ENCODE results near the gene ROPN1.

DNA sequence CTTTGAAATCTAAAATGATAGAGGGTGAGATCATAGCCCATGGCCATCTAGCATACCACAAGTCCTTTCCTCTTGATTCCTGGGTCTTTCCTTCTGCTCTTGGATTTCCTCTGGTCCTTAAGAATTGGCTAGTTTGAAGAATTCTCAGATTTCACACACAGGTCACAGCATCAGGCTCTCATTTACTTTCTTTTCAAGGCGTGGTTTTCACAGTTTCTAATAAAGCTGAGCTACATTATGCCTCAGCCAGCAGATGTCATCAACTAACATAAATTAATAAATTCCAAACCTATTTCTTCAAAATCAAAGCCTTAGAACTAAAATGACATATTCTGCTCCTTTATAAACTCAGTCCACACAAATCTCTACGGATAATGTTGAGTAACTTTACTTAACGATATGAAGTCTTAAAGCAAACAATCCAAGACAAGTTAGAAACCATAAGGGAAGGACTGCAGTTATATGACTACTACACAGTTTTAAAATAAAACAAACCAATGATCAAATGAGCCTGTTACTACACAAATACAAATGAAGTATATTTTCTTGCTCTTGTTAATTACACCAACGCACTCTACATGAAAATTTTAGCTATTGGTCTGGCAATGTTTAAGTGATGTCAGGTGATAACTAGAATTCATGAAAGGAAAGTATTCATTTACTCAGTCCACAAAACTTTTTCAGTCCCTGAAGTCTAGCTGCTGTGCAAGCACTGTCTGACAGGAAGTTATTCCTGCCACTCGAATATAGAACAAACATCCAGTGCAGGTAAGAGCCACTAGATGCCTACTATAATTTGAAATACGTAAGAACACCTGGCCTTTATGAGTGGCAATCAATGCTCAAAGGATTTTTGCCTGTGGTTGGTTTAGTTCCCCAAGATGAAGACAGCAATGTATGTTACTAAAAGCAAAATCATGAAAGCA, 40.1 kb downstream of the ROPN1 start:
- TF ChIP-seq, protein P1, sequence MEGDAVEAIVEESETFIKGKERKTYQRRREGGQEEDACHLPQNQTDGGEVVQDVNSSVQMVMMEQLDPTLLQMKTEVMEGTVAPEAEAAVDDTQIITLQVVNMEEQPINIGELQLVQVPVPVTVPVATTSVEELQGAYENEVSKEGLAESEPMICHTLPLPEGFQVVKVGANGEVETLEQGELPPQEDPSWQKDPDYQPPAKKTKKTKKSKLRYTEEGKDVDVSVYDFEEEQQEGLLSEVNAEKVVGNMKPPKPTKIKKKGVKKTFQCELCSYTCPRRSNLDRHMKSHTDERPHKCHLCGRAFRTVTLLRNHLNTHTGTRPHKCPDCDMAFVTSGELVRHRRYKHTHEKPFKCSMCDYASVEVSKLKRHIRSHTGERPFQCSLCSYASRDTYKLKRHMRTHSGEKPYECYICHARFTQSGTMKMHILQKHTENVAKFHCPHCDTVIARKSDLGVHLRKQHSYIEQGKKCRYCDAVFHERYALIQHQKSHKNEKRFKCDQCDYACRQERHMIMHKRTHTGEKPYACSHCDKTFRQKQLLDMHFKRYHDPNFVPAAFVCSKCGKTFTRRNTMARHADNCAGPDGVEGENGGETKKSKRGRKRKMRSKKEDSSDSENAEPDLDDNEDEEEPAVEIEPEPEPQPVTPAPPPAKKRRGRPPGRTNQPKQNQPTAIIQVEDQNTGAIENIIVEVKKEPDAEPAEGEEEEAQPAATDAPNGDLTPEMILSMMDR (IDR thresholded peaks at IDR 0.05 in 2 of 3, conservative IDR thresholded peaks at IDR 0.05 in 1 of 3; ENCODE audit: borderline replicate concordance in 1 of 3, insufficient read depth in 1 of 3, low read depth in 2 of 3, low read length in 2 of 3), result no peak
- TF ChIP-seq POLR2A (IDR thresholded peaks at IDR 0.05; ENCODE audit: borderline replicate concordance, extremely low read depth, insufficient read depth, insufficient read length) (no peak), EZH2 (IDR thresholded peaks at IDR 0.05) (no peak), RAD21 (IDR thresholded peaks at IDR 0.05; ENCODE audit: low read depth) (no peak), SP1 (IDR thresholded peaks at IDR 0.05; ENCODE audit: low read depth) (no peak), POLR2AphosphoS5 (IDR thresholded peaks at IDR 0.05; ENCODE audit: low read depth, low read length) (no peak), SIN3A (IDR thresholded peaks at IDR 0.05; ENCODE audit: low read depth) (no peak), JUND (IDR thresholded peaks at IDR 0.05) (no peak), SRF (IDR thresholded peaks at IDR 0.05; ENCODE audit: low read depth) (no peak), TCF7L2 (IDR thresholded peaks at IDR 0.05; ENCODE audit: borderline replicate concordance, extremely low read depth, insufficient read depth, insufficient read length) (no peak), CEBPB (IDR thresholded peaks at IDR 0.05; ENCODE audit: low read depth) (no peak), ZFX (IDR thresholded peaks at IDR 0.05) (no peak)
- TF ChIP-seq, protein P2, sequence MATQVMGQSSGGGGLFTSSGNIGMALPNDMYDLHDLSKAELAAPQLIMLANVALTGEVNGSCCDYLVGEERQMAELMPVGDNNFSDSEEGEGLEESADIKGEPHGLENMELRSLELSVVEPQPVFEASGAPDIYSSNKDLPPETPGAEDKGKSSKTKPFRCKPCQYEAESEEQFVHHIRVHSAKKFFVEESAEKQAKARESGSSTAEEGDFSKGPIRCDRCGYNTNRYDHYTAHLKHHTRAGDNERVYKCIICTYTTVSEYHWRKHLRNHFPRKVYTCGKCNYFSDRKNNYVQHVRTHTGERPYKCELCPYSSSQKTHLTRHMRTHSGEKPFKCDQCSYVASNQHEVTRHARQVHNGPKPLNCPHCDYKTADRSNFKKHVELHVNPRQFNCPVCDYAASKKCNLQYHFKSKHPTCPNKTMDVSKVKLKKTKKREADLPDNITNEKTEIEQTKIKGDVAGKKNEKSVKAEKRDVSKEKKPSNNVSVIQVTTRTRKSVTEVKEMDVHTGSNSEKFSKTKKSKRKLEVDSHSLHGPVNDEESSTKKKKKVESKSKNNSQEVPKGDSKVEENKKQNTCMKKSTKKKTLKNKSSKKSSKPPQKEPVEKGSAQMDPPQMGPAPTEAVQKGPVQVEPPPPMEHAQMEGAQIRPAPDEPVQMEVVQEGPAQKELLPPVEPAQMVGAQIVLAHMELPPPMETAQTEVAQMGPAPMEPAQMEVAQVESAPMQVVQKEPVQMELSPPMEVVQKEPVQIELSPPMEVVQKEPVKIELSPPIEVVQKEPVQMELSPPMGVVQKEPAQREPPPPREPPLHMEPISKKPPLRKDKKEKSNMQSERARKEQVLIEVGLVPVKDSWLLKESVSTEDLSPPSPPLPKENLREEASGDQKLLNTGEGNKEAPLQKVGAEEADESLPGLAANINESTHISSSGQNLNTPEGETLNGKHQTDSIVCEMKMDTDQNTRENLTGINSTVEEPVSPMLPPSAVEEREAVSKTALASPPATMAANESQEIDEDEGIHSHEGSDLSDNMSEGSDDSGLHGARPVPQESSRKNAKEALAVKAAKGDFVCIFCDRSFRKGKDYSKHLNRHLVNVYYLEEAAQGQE (IDR thresholded peaks at IDR 0.05; ENCODE audit: low read depth), result no peak
- TF ChIP-seq, protein P3, sequence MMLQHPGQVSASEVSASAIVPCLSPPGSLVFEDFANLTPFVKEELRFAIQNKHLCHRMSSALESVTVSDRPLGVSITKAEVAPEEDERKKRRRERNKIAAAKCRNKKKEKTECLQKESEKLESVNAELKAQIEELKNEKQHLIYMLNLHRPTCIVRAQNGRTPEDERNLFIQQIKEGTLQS (IDR thresholded peaks at IDR 0.05), result no peak
